ENCODE results near the gene CSRNP2. TPM values are rescaled to one million over a fixed set of nuclear protein-coding genes. Genes with fewer than 3 reads are reported as not detected.

Gene CSRNP2
- total RNA-seq, 1 donor from 2014 or later = 16.9 TPM

DNA sequence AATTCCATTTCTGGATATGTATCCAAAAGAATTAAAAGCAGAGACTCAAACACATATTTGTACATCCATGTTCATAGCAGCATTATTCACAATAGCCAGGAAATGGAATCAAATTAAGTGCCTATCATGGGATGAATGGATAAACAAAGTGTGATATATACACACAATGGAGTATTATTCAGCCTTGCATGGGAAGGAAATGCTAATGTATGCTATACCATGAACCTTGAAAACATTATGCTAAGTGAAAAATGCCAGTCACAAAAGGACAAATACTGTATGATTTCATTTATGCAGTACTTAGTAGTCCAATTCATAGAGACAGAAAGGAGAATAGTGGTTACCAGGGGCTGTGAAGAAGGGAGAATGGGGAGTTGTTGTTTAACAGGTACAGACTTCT is 32.1 kb upstream of the CSRNP2 start:
- no peaks in the 10 kb centered on the region for H3K4me1 Mint-ChIP-seq
- no peak overlapping the region for H3K4me3 Mint-ChIP-seq
- ChIA-PET CTCF (no interaction called here), POLR2A (no interaction called here)
- TF ChIP-seq, protein P1, sequence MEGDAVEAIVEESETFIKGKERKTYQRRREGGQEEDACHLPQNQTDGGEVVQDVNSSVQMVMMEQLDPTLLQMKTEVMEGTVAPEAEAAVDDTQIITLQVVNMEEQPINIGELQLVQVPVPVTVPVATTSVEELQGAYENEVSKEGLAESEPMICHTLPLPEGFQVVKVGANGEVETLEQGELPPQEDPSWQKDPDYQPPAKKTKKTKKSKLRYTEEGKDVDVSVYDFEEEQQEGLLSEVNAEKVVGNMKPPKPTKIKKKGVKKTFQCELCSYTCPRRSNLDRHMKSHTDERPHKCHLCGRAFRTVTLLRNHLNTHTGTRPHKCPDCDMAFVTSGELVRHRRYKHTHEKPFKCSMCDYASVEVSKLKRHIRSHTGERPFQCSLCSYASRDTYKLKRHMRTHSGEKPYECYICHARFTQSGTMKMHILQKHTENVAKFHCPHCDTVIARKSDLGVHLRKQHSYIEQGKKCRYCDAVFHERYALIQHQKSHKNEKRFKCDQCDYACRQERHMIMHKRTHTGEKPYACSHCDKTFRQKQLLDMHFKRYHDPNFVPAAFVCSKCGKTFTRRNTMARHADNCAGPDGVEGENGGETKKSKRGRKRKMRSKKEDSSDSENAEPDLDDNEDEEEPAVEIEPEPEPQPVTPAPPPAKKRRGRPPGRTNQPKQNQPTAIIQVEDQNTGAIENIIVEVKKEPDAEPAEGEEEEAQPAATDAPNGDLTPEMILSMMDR (IDR thresholded peaks at IDR 0.05) = no peak
- no peak for DNase-seq
- peaks cover 61% of the 10 kb centered on the region for H3K36me3 Mint-ChIP-seq (ENCODE audit: low read depth)
- H3K27me3 Mint-ChIP-seq = no peaks in the 10 kb centered on the region
- intact Hi-C loops (cut with micrococcal nuclease) = no loop called here
- H3K27ac Mint-ChIP-seq = no peak overlapping the region
- H3K9me3 Mint-ChIP-seq = no peaks in the 10 kb centered on the region
- ATAC-seq (ENCODE audit: low read depth) = no peak

DNA sequence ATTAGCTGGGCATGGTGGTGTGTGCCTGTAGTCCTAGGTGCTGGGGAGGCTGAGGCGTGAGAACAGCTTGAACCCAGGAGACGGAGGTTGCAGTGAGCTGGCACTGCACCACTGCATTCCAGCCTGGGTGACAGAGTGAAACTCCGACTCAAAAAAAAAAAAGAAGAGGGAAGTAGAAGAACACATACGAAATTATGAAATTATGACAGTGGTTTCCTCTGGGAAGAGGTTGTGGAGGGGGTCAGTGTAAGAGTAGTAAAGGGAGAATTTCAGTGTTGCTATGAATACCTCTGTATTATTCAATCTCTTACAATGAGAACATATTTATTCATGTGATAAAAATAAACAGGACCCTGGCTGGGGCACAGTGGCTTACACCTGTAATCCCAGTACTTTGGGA is 24.7 kb upstream of the CSRNP2 start:
- H3K4me1 Mint-ChIP-seq = no peaks in the 10 kb centered on the region
- DNase-seq (no peak), ATAC-seq (ENCODE audit: low read depth) (no peak)
- no peaks in the 10 kb centered on the region for H3K27me3 Mint-ChIP-seq
- no peak overlapping the region for H3K4me3 Mint-ChIP-seq
- no peaks in the 10 kb centered on the region for H3K9me3 Mint-ChIP-seq
- TF ChIP-seq, protein P1 (IDR thresholded peaks at IDR 0.05) = no peak
- POLR2A ChIA-PET = interaction anchor here (0.6 kb wide), 1 partner anchor 98 kb away, joined by 6 read pairs; no protein-coding TSS in a partner anchor
- CTCF ChIA-PET = no interaction called here
- no peak overlapping the region for H3K27ac Mint-ChIP-seq
- intact Hi-C loops (cut with micrococcal nuclease) = no loop called here
- H3K36me3 Mint-ChIP-seq (ENCODE audit: low read depth) = peaks cover 73% of the 10 kb centered on the region

DNA sequence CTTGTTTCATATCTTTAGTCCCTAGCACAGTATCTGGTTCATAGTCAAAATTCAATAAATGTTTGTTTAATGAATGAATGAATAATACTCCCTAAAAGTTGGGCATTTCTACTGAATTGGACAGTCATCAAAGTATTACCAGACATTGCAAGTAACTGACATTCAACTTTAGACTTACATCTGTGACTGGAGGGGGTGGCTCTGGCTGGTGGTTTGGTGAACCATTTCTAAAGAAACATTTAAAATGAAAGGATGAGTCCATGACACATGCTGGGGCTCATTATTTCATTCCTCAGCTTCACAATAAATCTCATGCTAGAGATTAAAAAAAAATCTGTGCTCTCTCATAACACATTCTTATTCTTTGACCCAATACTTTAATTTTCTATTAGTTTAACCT is 20.6 kb upstream of the CSRNP2 start:
- ATAC-seq (ENCODE audit: low read depth) (no peak), DNase-seq (no peak)
- no peak overlapping the region for H3K4me3 Mint-ChIP-seq
- no peaks in the 10 kb centered on the region for H3K4me1 Mint-ChIP-seq
- TF ChIP-seq, protein P1 (IDR thresholded peaks at IDR 0.05) = no peak
- no peaks in the 10 kb centered on the region for H3K27me3 Mint-ChIP-seq
- H3K27ac Mint-ChIP-seq = no peak overlapping the region
- H3K9me3 Mint-ChIP-seq = no peaks in the 10 kb centered on the region
- H3K36me3 Mint-ChIP-seq (ENCODE audit: low read depth) = peaks cover 81% of the 10 kb centered on the region
- CTCF ChIA-PET = no interaction called here
- intact Hi-C loops (cut with micrococcal nuclease) = no loop called here
- POLR2A ChIA-PET = interaction anchor here (0.6 kb wide), 1 partner anchor 76 kb away, joined by 6 read pairs; no protein-coding TSS in a partner anchor

DNA sequence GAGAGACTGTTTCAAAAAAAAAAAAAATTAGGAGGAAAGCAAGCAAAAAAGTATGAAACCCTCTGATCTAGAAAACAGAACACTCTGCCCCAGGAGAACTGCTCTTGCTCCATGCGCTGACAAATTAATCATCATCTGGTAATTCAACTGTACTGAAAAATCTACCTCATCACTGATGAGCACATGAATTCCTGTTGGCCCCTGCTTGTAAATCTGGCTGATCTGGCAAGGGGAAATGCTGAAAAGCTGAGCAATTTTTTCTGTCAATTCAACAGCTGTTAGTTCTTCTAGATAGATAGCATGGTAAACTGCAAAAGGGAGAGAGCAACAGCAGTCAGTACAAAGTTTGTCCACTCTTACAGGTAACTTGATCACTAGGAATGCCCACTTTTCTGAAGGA is 15.2 kb upstream of the CSRNP2 start:
- Mint-ChIP-seq H3K27me3 (no peaks in the 10 kb centered on the region), H3K9me3 (no peaks in the 10 kb centered on the region), H3K27ac (no peak overlapping the region), H3K4me1 (no peaks in the 10 kb centered on the region), H3K4me3 (no peak overlapping the region), H3K36me3 (ENCODE audit: low read depth) (peaks cover 85% of the 10 kb centered on the region)
- DNase-seq (no peak), ATAC-seq (ENCODE audit: low read depth) (no peak)
- intact Hi-C loops (cut with micrococcal nuclease) = no loop called here
- TF ChIP-seq, protein P1 (IDR thresholded peaks at IDR 0.05) = no peak
- CTCF ChIA-PET = no interaction called here
- POLR2A ChIA-PET = no interaction called here

DNA sequence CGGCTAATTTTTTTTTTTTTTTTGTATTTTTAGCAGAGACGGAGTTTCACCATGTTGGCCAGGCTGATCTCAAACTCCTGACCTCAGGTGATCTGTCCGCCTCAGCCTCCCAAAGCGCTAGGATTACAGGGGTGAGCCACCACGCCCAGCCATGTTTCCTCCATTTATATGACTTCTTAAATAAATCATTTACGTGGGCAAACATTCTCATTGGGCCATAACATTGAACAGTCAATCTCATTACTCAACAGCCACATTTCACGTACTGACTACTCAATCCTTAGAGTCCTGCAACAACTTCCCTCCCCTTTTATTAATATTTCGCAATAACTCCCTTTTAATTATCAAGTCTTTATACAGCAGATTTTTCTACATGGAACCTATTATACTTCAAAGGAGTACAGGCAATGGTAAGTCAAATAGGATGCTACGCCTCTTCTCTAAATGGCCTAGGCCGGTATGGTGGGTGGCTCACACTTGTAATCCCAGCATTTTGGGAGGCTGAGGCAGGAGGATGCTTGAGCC is 7.4 kb upstream of the CSRNP2 start:
- no peaks in the 10 kb centered on the region for H3K4me1 Mint-ChIP-seq
- no peaks in the 10 kb centered on the region for H3K9me3 Mint-ChIP-seq
- H3K27ac Mint-ChIP-seq = no peak overlapping the region
- ChIA-PET POLR2A (no interaction called here), CTCF (no interaction called here)
- TF ChIP-seq, protein P1 (IDR thresholded peaks at IDR 0.05) = no peak
- no peak overlapping the region for H3K4me3 Mint-ChIP-seq
- DNase-seq (no peak), ATAC-seq (ENCODE audit: low read depth) (no peak)
- H3K36me3 Mint-ChIP-seq (ENCODE audit: low read depth) = peaks cover 27% of the 10 kb centered on the region
- no peaks in the 10 kb centered on the region for H3K27me3 Mint-ChIP-seq
- intact Hi-C loops (cut with micrococcal nuclease) = no loop called here

All from activated B cell treated with CpG ODN at 0.5 μM for 24 hours (primary cell).